Dedifferentiated amniotic fluid mesenchymal stem cell (primary cell): ENCODE data around the gene PRSS50.

Experiments
- DNase-seq: peaks from one replicate; pipeline ENCODE4 v3.0.0-alpha.2; 2016; ENCODE audit errors: extremely low spot score

PRSS50 gene

GRCh38 chr3:46692566-46692990 is 25.1 kb downstream of the PRSS50 start:
- no peak for DNase-seq

GRCh38 chr3:46690798-46691197 is 26.9 kb downstream of the PRSS50 start:
- DNase-seq = no peak

GRCh38 chr3:46685446-46685845 is 32.2 kb downstream of the PRSS50 start:
- DNase-seq = no peak

GRCh38 chr3:46684891-46685290 is 32.8 kb downstream of the PRSS50 start:
- DNase-seq = no peak

GRCh38 chr3:46682974-46683373 is 34.7 kb downstream of the PRSS50 start:
- no peak for DNase-seq

GRCh38 chr3:46681856-46682540 is 35.7 kb downstream of the PRSS50 start:
- DNase-seq = no peak

GRCh38 chr3:46681387-46681786 is 36.3 kb downstream of the PRSS50 start:
- DNase-seq = no peak

- no peak for DNase-seq
Measured at GRCh38 chr3:46680298-46680826, 37.3 kb downstream of the PRSS50 start.

GRCh38 chr3:46679681-46680080 is 38.0 kb downstream of the PRSS50 start:
- no peak for DNase-seq

- DNase-seq = no peak
Measured at GRCh38 chr3:46678280-46678679, 39.4 kb downstream of the PRSS50 start.

- DNase-seq = no peak
Measured at GRCh38 chr3:46677411-46677726, 40.3 kb downstream of the PRSS50 start.

- no peak for DNase-seq
Measured at GRCh38 chr3:46676601-46677410, 40.9 kb downstream of the PRSS50 start.

- no peak for DNase-seq
Measured at GRCh38 chr3:46675843-46676567, 41.7 kb downstream of the PRSS50 start.

GRCh38 chr3:46675426-46675825 is 42.2 kb downstream of the PRSS50 start:
- no peak for DNase-seq

GRCh38 chr3:46674031-46674845 is 43.4 kb downstream of the PRSS50 start:
- no peak for DNase-seq

- no peak for DNase-seq
Measured at GRCh38 chr3:46673151-46674030, 44.3 kb downstream of the PRSS50 start.

GRCh38 chr3:46672349-46672695 is 45.3 kb downstream of the PRSS50 start:
- DNase-seq = no peak

GRCh38 chr3:46671541-46672348 is 45.9 kb downstream of the PRSS50 start:
- DNase-seq = no peak

- DNase-seq = no peak
Measured at GRCh38 chr3:46670891-46671427, 46.7 kb downstream of the PRSS50 start.
